Keratinocyte (primary cell): ENCODE data around the gene ELK3.

ENCODE experiments used
- CTCF ChIP-seq, 3 experiments: IDR thresholded peaks in 1 of 3; conservative IDR thresholded peaks in 1 of 3; optimal IDR thresholded peaks in 1 of 3; 2 replicates in 2 of 3; 3 replicates in 1 of 3; pipeline versions ENCODE3 to v1.5.1; 2011; ENCODE audit warnings: low read length in 3 of 3, mild to moderate bottlenecking in 3 of 3, moderate library complexity in 2 of 3, control low read depth in 1 of 3, inconsistent platforms in 1 of 3; ENCODE audit not compliant: insufficient read depth in 2 of 3; ENCODE audit errors: extremely low read depth in 1 of 3
- EZH2 ChIP-seq: IDR thresholded peaks from one replicate; pipeline ENCODE4 v1.6.1; 2012; ENCODE audit warnings: inconsistent platforms, mild to moderate bottlenecking, low read length, moderate library complexity

- TF ChIP-seq CTCF (optimal IDR thresholded peaks at IDR 0.05 in 1 of 3, IDR thresholded peaks at IDR 0.05 in 1 of 3, conservative IDR thresholded peaks at IDR 0.05 in 1 of 3; ENCODE audit: extremely low read depth in 1 of 3, insufficient read depth in 2 of 3, low read length in 3 of 3) (no peak), EZH2 (no peak)
Measured at GRCh38 chr12:96260644-96261043, 66.5 kb downstream of the ELK3 start.
